Limb (tissue), 2 donors: ENCODE results near the gene RNF38.
"Not testable (repeated sequence)": the region's sequence is repeated elsewhere in the genome, so short reads cannot be mapped to it uniquely, and the experiment has no call there.

ENCODE experiments used
- DNase-seq, 2 donors: peaks; one replicate each; pipeline ENCODE4 v3.0.0-alpha.2; 2016; ENCODE audit errors: extremely low spot score in 2 of 2

RNF38 gene

DNA sequence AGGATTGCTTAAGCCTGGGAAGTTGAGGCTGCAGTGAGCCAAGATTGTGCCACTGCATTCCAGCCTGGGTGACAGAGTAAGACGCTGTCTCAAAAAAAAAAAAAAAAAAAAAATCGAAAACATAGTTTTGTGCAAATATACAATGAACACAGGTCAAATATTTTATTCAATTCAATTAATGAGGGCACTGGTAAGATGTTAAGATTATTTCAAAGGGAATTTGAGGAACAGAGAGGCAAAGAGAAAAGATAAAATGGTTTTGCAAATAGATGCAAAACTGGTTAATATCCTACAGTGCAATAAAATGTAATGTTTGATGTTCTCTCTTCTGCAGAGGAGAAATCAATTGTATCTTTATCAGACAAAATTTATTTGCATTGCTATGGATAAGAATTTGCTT lies 102.3 kb downstream of the RNF38 start:
- DNase-seq: no peak

DNA sequence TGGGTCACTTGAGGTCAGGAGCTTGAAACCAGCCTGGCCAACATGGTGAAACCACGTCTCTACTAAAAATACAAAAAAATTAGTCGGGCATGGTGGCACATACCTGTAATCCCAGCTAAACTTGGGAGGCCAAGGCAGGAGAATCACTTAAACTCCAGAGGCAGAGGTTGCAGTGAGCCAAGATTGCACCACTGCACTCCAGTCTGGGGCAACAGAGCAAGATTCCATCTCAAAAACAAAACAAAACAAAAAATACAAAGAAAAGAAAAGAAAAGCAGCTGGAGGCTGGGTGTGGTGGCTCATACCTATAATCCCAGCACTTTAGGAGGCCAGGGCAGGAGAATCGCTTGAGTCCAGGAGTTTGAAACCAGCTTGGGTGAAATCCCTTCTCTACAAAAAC lies 105.1 kb downstream of the RNF38 start:
- DNase-seq: not testable (repeated sequence)

- DNase-seq: no peak
Observed at GRCh38 chr9:36293918-36294317, 106.2 kb downstream of the RNF38 start.

DNA sequence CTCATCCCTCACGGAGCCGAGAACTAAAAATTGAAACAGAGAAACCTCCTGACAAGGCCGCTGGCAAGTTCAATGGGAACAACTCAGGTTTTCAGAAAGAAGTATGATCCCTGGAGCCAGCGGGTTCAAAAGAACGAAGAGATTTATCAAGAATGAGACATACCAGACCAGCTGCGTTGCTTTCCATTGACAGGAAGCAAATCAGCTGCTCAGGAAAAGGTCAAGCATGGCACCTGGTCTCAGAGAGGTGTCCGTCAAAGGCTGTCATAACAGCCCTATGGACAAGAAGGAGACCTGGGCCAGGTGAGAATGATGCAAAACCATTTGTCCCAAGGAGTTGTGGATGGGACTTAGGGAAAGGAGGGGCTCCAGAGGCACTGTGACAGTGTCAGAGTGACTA lies 106.9 kb downstream of the RNF38 start:
- no peak for DNase-seq

DNA sequence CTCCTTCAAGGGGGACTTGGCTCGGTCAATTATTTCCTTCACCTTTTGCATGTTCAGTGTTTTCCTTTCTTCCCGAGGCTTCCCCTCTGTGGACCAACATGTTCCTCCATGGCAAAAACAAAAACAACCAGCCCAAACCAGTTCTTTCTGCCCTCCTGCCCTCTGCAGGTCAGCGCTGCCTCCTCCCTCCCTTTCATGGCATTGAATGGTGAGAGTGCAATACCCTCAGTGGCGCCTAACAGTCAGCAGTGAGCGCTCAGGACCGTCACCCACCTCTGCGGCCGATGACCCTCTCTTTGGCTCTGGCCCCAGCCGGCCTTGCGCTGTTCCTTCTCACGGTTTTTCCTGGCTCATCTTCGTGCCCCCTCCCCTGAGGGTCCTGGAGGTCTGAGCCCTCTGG lies 107.4 kb downstream of the RNF38 start:
- DNase-seq: no peak

DNA sequence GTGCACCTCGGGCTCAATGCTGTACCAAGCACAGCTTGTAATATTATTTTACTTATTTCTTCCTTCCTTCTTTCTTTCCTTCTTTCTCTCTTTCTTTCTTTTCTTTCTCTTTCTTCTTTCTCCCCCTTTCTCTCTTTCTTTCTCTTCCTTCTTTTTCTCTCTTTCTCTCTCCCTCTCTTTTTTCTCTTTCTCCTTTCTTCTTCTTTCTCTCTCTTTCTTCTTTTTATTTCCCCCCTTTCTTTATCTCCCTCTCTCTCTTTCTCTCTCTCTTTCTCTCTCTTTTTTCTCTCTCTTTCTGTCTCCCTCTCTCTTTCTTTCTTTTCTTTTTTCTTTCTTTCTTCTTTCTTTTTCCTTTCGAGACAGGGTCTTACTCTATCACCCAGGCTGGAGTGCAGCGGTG lies 109.1 kb downstream of the RNF38 start:
- DNase-seq: no peak

DNA sequence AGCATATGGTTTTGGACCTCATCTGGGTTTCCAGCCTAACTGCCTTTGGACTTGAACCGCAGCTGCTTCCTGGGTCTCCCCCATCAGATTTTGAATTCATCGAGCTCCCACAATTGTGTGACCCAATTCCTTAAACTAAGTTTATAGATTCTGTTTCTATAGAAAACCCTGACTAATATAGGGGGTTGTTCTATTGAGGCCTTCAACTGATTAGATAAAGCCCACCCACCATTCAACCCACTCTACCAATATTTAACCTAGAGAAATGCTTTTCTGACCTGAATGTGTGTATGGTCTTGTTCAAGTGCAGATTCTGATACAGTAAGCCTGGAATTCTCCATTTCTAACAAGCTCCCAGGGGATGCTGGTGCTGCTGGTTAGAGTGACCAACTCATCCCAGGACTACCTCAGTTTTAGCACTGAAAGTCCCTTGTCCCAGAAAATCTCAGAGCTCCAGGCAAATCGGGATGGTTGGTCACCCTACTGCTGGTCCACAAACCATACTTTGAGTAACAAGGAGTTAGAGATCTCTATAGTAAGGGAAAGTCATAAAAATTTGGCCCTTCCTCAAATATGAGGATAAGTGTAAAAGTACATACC lies 110.1 kb downstream of the RNF38 start:
- DNase-seq: no peak

GRCh38 chr9:36288070-36288469 lies 112.0 kb downstream of the RNF38 start:
- no peak for DNase-seq
